ENCODE data around the gene KNDC1.

GRCh38 chr10:133229265-133230043, 69.4 kb downstream of the KNDC1 start:
- TF ChIP-seq, protein P1, sequence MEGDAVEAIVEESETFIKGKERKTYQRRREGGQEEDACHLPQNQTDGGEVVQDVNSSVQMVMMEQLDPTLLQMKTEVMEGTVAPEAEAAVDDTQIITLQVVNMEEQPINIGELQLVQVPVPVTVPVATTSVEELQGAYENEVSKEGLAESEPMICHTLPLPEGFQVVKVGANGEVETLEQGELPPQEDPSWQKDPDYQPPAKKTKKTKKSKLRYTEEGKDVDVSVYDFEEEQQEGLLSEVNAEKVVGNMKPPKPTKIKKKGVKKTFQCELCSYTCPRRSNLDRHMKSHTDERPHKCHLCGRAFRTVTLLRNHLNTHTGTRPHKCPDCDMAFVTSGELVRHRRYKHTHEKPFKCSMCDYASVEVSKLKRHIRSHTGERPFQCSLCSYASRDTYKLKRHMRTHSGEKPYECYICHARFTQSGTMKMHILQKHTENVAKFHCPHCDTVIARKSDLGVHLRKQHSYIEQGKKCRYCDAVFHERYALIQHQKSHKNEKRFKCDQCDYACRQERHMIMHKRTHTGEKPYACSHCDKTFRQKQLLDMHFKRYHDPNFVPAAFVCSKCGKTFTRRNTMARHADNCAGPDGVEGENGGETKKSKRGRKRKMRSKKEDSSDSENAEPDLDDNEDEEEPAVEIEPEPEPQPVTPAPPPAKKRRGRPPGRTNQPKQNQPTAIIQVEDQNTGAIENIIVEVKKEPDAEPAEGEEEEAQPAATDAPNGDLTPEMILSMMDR (conservative IDR thresholded peaks at IDR 0.05) = no peak
- no peak for TF ChIP-seq EZH2 (IDR thresholded peaks at IDR 0.05; ENCODE audit: low read depth)
